K562 (cell line): ENCODE data around the gene PPM1M. TPM values are rescaled to one million over a fixed set of nuclear protein-coding genes. Genes with fewer than 3 reads are reported as not detected.

Source experiments
- ATAC-seq: fragments of 200-7000 bp; cut with Tn5 transposase; 3 replicates; pipeline ENCODE4 v1.9.1; 2020; ENCODE audit warnings: moderate library complexity
- BruUV-seq: library from RNA; stranded (reverse); fragments of 400-500 nt; replicated peaks from 2 replicates; lab custom pipeline; 2021; lab: Mats Ljungman, UMichigan
- CTCF ChIA-PET: fragments of 300-600 bp; formaldehyde crosslinking; extraction: SDS; loops from one replicate; lab custom pipeline; 2021; ENCODE audit warnings: low intra/inter-chr PET ratio; lab: Yijun Ruan, JAX
- POLR2A ChIA-PET: fragments of 300-600, 350-650 bp; sonication (Branson Sonifier 250); formaldehyde crosslinking; extraction: SDS; loops from one replicate; lab custom pipeline; 2021; ENCODE audit warnings: antibody characterized with exemption, inconsistent platforms; lab: Yijun Ruan, JAX
- DNase-seq, 4 experiments: peaks; one replicate each; pipeline versions ENCODE4 v3.0.0 to v3.0.0-alpha.2; 2011 to 2018; ENCODE audit warnings: low spot score in 3 of 4, mixed read lengths in 3 of 4; ENCODE audit errors: extremely low read depth in 1 of 4
- FAIRE-seq: peaks from 2 replicates; lab custom pipeline; 2011; peaks lifted over from hg19 to GRCh38; lab: Jason Lieb, UNC
- H2AFZ ChIP-seq: 2 replicates; pipeline ENCODE4 v1.6.0; 2011; ENCODE audit warnings: low read depth, low read length, control low read depth, inconsistent platforms
- H3K27ac ChIP-seq: fragments of 200-600 bp; 3 replicates; pipeline ENCODE4 v1.8.0; 2011; ENCODE audit warnings: low read depth, mild to moderate bottlenecking, control low read depth, inconsistent platforms, low read length, moderate library complexity, mixed read lengths; ENCODE audit errors: extremely low read depth
- H3K27me3 ChIP-seq, 2 experiments: fragments of 300-600 bp in 1 of 2; 2 replicates in 1 of 2; 3 replicates in 1 of 2; pipeline versions ENCODE4 v1.6.0 to v1.8.0; 2011; ENCODE audit warnings: inconsistent platforms in 2 of 2, low read length in 2 of 2, mild to moderate bottlenecking in 1 of 2, mixed read lengths in 1 of 2, moderate library complexity in 1 of 2; ENCODE audit not compliant: control insufficient read depth in 2 of 2, insufficient read depth in 2 of 2
- H3K36me3 ChIP-seq: fragments of 300-600 bp; 3 replicates; pipeline ENCODE4 v1.8.0; 2011; ENCODE audit warnings: mild to moderate bottlenecking, low read length, inconsistent platforms; ENCODE audit not compliant: control insufficient read depth, insufficient read depth
- H3K4me1 ChIP-seq, 2 experiments: fragments of 200-600 bp in 1 of 2; replicated peaks in 1 of 2; 2 replicates in 1 of 2; 3 replicates in 1 of 2; pipeline versions ENCODE4 v1.5.1 to v1.8.0; 2011; ENCODE audit warnings: inconsistent platforms in 2 of 2, low read length in 2 of 2, mild to moderate bottlenecking in 1 of 2, mixed read lengths in 1 of 2, moderate library complexity in 1 of 2; ENCODE audit not compliant: control insufficient read depth in 2 of 2, insufficient read depth in 2 of 2
- H3K4me2 ChIP-seq: 2 replicates; pipeline ENCODE4 v1.6.1; 2011; ENCODE audit warnings: low read length, control low read depth, inconsistent platforms, mixed read lengths; ENCODE audit not compliant: insufficient read depth
- H3K4me3 ChIP-seq: fragments of 200-600 bp; sonication (generic), shearing (Covaris generic); 2 replicates; pipeline ENCODE4 v1.5.1; 2016; ENCODE audit warnings: control low read depth, inconsistent platforms
- H3K79me2 ChIP-seq: fragments of 200-600 bp; 3 replicates; pipeline ENCODE4 v1.8.0; 2011; ENCODE audit warnings: low read length, inconsistent platforms; ENCODE audit not compliant: control insufficient read depth, insufficient read depth
- H3K9ac ChIP-seq, 2 experiments: 2 replicates each; pipeline versions ENCODE4 v1.6.0 to v1.6.1; 2011; ENCODE audit warnings: low read depth in 2 of 2, low read length in 2 of 2, control low read depth in 1 of 2, inconsistent platforms in 1 of 2, mild to moderate bottlenecking in 1 of 2, mixed read lengths in 1 of 2; ENCODE audit not compliant: insufficient read depth in 1 of 2
- H3K9me1 ChIP-seq: one replicate; pipeline ENCODE4 v1.6.0; 2011; ENCODE audit warnings: inconsistent platforms, mild to moderate bottlenecking, low read length, moderate library complexity; ENCODE audit not compliant: control insufficient read depth, insufficient read depth
- H3K9me3 ChIP-seq: replicated peaks from 2 replicates; pipeline ENCODE4 v1.5.1; 2011; ENCODE audit warnings: low read depth, low read length, inconsistent platforms; ENCODE audit not compliant: control insufficient read depth, insufficient read depth
- H4K20me1 ChIP-seq: replicated peaks from 2 replicates; pipeline ENCODE4 v1.6.1; 2011; ENCODE audit warnings: low read length, inconsistent platforms, mixed read lengths; ENCODE audit not compliant: control insufficient read depth, insufficient read depth
- ARID2 ChIP-seq: fragments of 450-650 bp; IDR thresholded peaks from 2 replicates; pipeline ENCODE4 v1.6.1; 2017; ENCODE audit warnings: antibody characterized with exemption, mild to moderate bottlenecking
- CBFA2T3 ChIP-seq: fragments of 450-650 bp; IDR thresholded peaks from 2 replicates; pipeline ENCODE4 v1.6.1; 2017
- DPF2 ChIP-seq: fragments of 450-650 bp; IDR thresholded peaks from 2 replicates; pipeline ENCODE4 v1.6.1; 2016
- ID3 ChIP-seq, 2 experiments: fragments of 250-450 bp in 1 of 2; fragments of 450-650 bp in 1 of 2; sonication (Bioruptor Pico) in 1 of 2; IDR thresholded peaks; 2 replicates each; pipeline versions ENCODE4 v1.6.1 to v1.8.0; 2016 to 2021; ENCODE audit warnings: mild to moderate bottlenecking in 2 of 2, moderate library complexity in 2 of 2, missing compliant biosample characterization in 1 of 2, missing genetic modification characterization in 1 of 2
- ILF3 ChIP-seq: fragments of 450-650 bp; IDR thresholded peaks from 2 replicates; pipeline ENCODE4 v1.6.1; 2018; ENCODE audit warnings: antibody characterized with exemption, mild to moderate bottlenecking, moderate library complexity, borderline replicate concordance
- MTA1 ChIP-seq: fragments of 450-650 bp; IDR thresholded peaks from 2 replicates; pipeline ENCODE4 v1.6.1; 2017; ENCODE audit warnings: borderline replicate concordance
- SMAD2 ChIP-seq: fragments of 150-350 bp; IDR thresholded peaks from 2 replicates; pipeline ENCODE4 v1.6.1; 2014; ENCODE audit warnings: low read depth, mild to moderate bottlenecking, low read length
- STAG1 ChIP-seq: sonication (generic); formaldehyde crosslinking; IDR thresholded peaks from 2 replicates; pipeline ENCODE4 v1.5.0; 2020; ENCODE audit warnings: missing genetic modification reagents, borderline replicate concordance
- WGBS: fragments of 100-300 bp; shearing (Covaris generic); methylation state at CpG from one replicate; pipeline ENCODE4 v1.1.6; 2016; ENCODE audit warnings: low coverage, mixed read lengths; ENCODE audit not compliant: insufficient coverage; ENCODE audit errors: missing lambda C conversion rate; 5-methylcytosine and 5-hydroxymethylcytosine counted together
- in situ Hi-C: fragments of 300-500 bp; cut with MboI; formaldehyde crosslinking; loops from 4 replicates; pipeline ENCODE4 v1.15.0; 2018; ENCODE audit warnings: inconsistent platforms, mixed read lengths
- intact Hi-C: fragments of 100-400 bp; cut with micrococcal nuclease; formaldehyde crosslinking; loops from 2 replicates; pipeline ENCODE4 v1.14.2; 2022
- polyA plus RNA-seq, 8 experiments: library from polyadenylated mRNA; depleted of rRNA in 4 of 8; stranded (reverse) in 5 of 8; unstranded in 3 of 8; fragments of >200 nt; fragmentation: Nextera tagmentation in 2 of 8; fragmentation: Illumina TruSeq in 1 of 8; extraction: Ambion mirVana in 2 of 8; extraction: Trizol in 1 of 8; gene quantifications; 2 replicates each; pipeline versions ENCODE4 v1.2.1 to v1.2.3, GENCODE V29; 2011 to 2014; ENCODE audit warnings: inconsistent platforms in 1 of 8, missing spikeins in 1 of 8
- total RNA-seq, 7 experiments: library from RNA; depleted of rRNA in 6 of 7; stranded (reverse); fragments of >200 nt in 6 of 7; fragmentation: Illumina TruSeq in 2 of 7; extraction: Trizol in 2 of 7; gene quantifications; 2 replicates each; pipeline versions ENCODE4 v1.2.1 to v1.2.3, GENCODE V29; 2011 to 2021; ENCODE audit warnings: low replicate concordance in 1 of 7
- TF ChIP-seq, protein P1 (sequence below), 3 experiments: IDR thresholded peaks in 2 of 3; conservative IDR thresholded peaks in 1 of 3; 2 replicates each; pipeline ENCODE4 v1.5.1; 2011 to 2012; ENCODE audit warnings: low read length in 3 of 3, mild to moderate bottlenecking in 3 of 3, control low read depth in 2 of 3, improper control_type of control experiment in 1 of 3, inconsistent platforms in 1 of 3, low read depth in 1 of 3, mixed read lengths in 1 of 3, moderate library complexity in 1 of 3; ENCODE audit not compliant: insufficient read depth in 2 of 3
- TF ChIP-seq, protein P2 (sequence below), 2 experiments: fragments of 450-650 bp; formaldehyde crosslinking in 1 of 2; IDR thresholded peaks; 2 replicates each; pipeline versions ENCODE4 v1.4.0 to v1.6.1; 2014 to 2020; ENCODE audit warnings: mild to moderate bottlenecking in 2 of 2, borderline replicate concordance in 1 of 2, low read depth in 1 of 2

Gene PPM1M
- total and polyA plus RNA-seq, 9 of the 15 experiments (the other 6 are each of a cell fraction or from before 2014, with no cell fraction given), result 1.4 to 9.2 (median 4.4) TPM

GRCh38 chr3:52291508-52292181 lies 46.1 kb downstream of the PPM1M start:
- ATAC-seq, result peak; percentile 48
- no peaks in the 10 kb centered on the region for H4K20me1 ChIP-seq
- ChIA-PET CTCF (interaction anchor here (1.1 to 2.4 kb wide), 3 partner anchors 46 to 94 kb away, joined by 3 to 36 read pairs (median 10); no protein-coding TSS in a partner anchor), POLR2A (interaction anchor here (1.0 kb wide), 1 partner anchor 14 kb away, joined by 4 read pairs; no protein-coding TSS in a partner anchor)
- peak; percentile 51 for FAIRE-seq
- H3K9me1 ChIP-seq, result peaks cover 3% of the 10 kb centered on the region
- BruUV-seq, result no TSS peak
- no peak overlapping the region for H3K4me2 ChIP-seq
- intact Hi-C loops, result loop anchor here (1.0 to 5.0 kb wide), 3 partner anchors 48 to 156 kb away; partner anchors contain the start of gene SEMA3G
- H2AFZ ChIP-seq, result no peak overlapping the region
- WGBS, result 60% methylated on average over 7 of the region's 7 CpGs
- H3K36me3 ChIP-seq, result peaks cover 4% of the 10 kb centered on the region; the same call in 2 of the 3 replicates
- DNase-seq, result peak in 2 of 4 experiments; percentile 52 to 57
- in situ Hi-C loops, result loop anchor here (5.0 to 10.0 kb wide), 3 partner anchors 51 to 153 kb away; partner anchors contain the start of gene SEMA3G
- no peak overlapping the region for H3K27ac ChIP-seq
- no peak overlapping the region for H3K4me3 ChIP-seq
- no peak overlapping the region for H3K9ac ChIP-seq
- H3K9me3 ChIP-seq, result no peaks in the 10 kb centered on the region
- peaks cover 12 to 26% of the 10 kb centered on the region in 2 experiments; a peak in 4 of 5 replicates for H3K4me1 ChIP-seq
- no peaks in the 10 kb centered on the region for H3K27me3 ChIP-seq
- H3K79me2 ChIP-seq, result peaks cover 18% of the 10 kb centered on the region
- TF ChIP-seq ID3 (CRISPR knock-in tag; IDR thresholded peaks at IDR 0.05) (no peak), ID3 (tag; IDR thresholded peaks at IDR 0.05) (no peak), STAG1 (CRISPR knock-in tag) (peak; percentile 58; the same call in 1 of the 2 replicates), ARID2 (peak; percentile 46; the same call in 1 of the 2 replicates), ILF3 (no peak), DPF2 (no peak), CBFA2T3 (no peak), MTA1 (no peak), SMAD2 (no peak)
- TF ChIP-seq, protein P1, sequence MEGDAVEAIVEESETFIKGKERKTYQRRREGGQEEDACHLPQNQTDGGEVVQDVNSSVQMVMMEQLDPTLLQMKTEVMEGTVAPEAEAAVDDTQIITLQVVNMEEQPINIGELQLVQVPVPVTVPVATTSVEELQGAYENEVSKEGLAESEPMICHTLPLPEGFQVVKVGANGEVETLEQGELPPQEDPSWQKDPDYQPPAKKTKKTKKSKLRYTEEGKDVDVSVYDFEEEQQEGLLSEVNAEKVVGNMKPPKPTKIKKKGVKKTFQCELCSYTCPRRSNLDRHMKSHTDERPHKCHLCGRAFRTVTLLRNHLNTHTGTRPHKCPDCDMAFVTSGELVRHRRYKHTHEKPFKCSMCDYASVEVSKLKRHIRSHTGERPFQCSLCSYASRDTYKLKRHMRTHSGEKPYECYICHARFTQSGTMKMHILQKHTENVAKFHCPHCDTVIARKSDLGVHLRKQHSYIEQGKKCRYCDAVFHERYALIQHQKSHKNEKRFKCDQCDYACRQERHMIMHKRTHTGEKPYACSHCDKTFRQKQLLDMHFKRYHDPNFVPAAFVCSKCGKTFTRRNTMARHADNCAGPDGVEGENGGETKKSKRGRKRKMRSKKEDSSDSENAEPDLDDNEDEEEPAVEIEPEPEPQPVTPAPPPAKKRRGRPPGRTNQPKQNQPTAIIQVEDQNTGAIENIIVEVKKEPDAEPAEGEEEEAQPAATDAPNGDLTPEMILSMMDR (IDR thresholded peaks at IDR 0.05 in 2 of 3, conservative IDR thresholded peaks at IDR 0.05 in 1 of 3; ENCODE audit: insufficient read depth in 2 of 3, low read depth in 1 of 3, low read length in 3 of 3), result peak; percentile 60 to 77 (median 77)
- TF ChIP-seq, protein P2, sequence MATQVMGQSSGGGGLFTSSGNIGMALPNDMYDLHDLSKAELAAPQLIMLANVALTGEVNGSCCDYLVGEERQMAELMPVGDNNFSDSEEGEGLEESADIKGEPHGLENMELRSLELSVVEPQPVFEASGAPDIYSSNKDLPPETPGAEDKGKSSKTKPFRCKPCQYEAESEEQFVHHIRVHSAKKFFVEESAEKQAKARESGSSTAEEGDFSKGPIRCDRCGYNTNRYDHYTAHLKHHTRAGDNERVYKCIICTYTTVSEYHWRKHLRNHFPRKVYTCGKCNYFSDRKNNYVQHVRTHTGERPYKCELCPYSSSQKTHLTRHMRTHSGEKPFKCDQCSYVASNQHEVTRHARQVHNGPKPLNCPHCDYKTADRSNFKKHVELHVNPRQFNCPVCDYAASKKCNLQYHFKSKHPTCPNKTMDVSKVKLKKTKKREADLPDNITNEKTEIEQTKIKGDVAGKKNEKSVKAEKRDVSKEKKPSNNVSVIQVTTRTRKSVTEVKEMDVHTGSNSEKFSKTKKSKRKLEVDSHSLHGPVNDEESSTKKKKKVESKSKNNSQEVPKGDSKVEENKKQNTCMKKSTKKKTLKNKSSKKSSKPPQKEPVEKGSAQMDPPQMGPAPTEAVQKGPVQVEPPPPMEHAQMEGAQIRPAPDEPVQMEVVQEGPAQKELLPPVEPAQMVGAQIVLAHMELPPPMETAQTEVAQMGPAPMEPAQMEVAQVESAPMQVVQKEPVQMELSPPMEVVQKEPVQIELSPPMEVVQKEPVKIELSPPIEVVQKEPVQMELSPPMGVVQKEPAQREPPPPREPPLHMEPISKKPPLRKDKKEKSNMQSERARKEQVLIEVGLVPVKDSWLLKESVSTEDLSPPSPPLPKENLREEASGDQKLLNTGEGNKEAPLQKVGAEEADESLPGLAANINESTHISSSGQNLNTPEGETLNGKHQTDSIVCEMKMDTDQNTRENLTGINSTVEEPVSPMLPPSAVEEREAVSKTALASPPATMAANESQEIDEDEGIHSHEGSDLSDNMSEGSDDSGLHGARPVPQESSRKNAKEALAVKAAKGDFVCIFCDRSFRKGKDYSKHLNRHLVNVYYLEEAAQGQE (IDR thresholded peaks at IDR 0.05; ENCODE audit: borderline replicate concordance), result peak; percentile 84
- TF ChIP-seq, protein P2 (CRISPR knock-in tag; IDR thresholded peaks at IDR 0.05; ENCODE audit: low read depth), result no peak
